OCI-LY3 (cell line): ENCODE data around the gene FCGBP.

Experiments
- H2AFZ ChIP-seq: fragments of 200-600, 300-600 bp; shearing (Covaris generic); 2 replicates; pipeline ENCODE4 v1.6.0; 2014; ENCODE audit warnings: antibody characterized with exemption, low read depth, low read length
- H3K27ac ChIP-seq: fragments of 200-600, 300-600 bp; sonication (generic); 2 replicates; pipeline ENCODE4 v1.5.1; 2014; ENCODE audit warnings: mild to moderate bottlenecking, low read length, moderate library complexity, mixed read lengths
- H3K27me3 ChIP-seq: fragments of 200-600, 300-600 bp; sonication (generic); 2 replicates; pipeline ENCODE4 v1.6.1; 2014; ENCODE audit warnings: low read depth, low read length, mixed read lengths
- H3K36me3 ChIP-seq: fragments of 200-600, 300-600 bp; sonication (generic); replicated peaks from 2 replicates; pipeline ENCODE3; 2014; ENCODE audit warnings: low read depth, low read length, mixed read lengths
- H3K4me1 ChIP-seq: fragments of 300-600, 200-600 bp; sonication (generic); 2 replicates; pipeline ENCODE4 v1.6.1; 2014; ENCODE audit warnings: low read length, mixed read lengths
- H3K4me2 ChIP-seq: fragments of 200-600, 300-600 bp; sonication (generic); 2 replicates; pipeline ENCODE4 v1.6.1; 2014; ENCODE audit warnings: low read length, mixed read lengths
- H3K4me3 ChIP-seq: fragments of 300-600, 200-600 bp; sonication (generic); 2 replicates; pipeline ENCODE4 v1.5.1; 2014; ENCODE audit warnings: antibody characterized with exemption, mild to moderate bottlenecking, low read length, moderate library complexity
- H3K79me2 ChIP-seq: fragments of 300-600, 200-600 bp; shearing (Covaris generic); 2 replicates; pipeline ENCODE4 v1.6.1; 2014; ENCODE audit warnings: mild to moderate bottlenecking, low read length, mixed read lengths
- H3K9ac ChIP-seq: fragments of 300-600, 200-600 bp; shearing (Covaris generic); 2 replicates; pipeline ENCODE4 v1.6.0; 2014; ENCODE audit warnings: mild to moderate bottlenecking, low read length, moderate library complexity
- H3K9me3 ChIP-seq: fragments of 200-600, 300-600 bp; shearing (Covaris generic); 2 replicates; pipeline ENCODE4 v1.6.1; 2014; ENCODE audit warnings: low read length, mixed read lengths; ENCODE audit not compliant: insufficient read depth
- H4K20me1 ChIP-seq: fragments of 200-600, 300-600 bp; sonication (generic); 2 replicates; pipeline ENCODE4 v1.6.1; 2016; ENCODE audit warnings: low read length, mixed read lengths; ENCODE audit not compliant: insufficient read depth
- EZH2phosphoT487 ChIP-seq: fragments of 200-600 bp; shearing (Covaris generic); IDR thresholded peaks from 2 replicates; pipeline ENCODE4 v1.6.1; 2018; ENCODE audit warnings: antibody characterized with exemption, mixed run types, low read depth
- TF ChIP-seq, protein P1 (sequence below): fragments of 200-600, 300-600 bp; sonication (generic); IDR thresholded peaks from 2 replicates; pipeline ENCODE4 v1.5.1; 2014; ENCODE audit warnings: antibody characterized with exemption, low read length, low read depth

The FCGBP gene

DNA sequence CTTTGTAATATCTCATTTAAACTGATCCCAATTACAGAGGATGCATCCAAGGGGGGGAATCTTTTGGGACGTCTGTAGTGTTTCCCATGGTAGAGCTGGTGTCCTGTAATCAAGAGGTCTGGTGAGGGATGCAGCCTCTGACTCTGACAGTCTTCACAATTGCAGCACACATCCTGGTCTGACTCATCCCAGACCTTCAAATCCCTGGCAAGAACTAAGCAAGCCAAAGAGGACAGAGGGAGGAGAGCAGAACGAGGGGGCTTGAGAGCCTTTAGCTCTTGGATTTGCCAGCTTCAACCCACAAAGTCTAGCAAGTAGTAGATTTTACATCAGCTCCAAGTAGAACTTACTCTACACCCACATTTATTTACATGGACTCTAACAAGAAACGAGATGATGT lies 17.3 kb upstream of the FCGBP start:
- Histone ChIP-seq H3K79me2 (no peaks in the 10 kb centered on the region), H3K9me3 (0 out of 2 replicates have a peak, but pooled peaks cover 3% of the 10 kb centered on the region), H3K4me3 (no peak overlapping the region), H3K4me2 (no peak overlapping the region), H3K27me3 (no peaks in the 10 kb centered on the region), H3K27ac (no peak overlapping the region), H3K9ac (no peak overlapping the region), H3K4me1 (peaks cover 45% of the 10 kb centered on the region), H4K20me1 (no peaks in the 10 kb centered on the region), H2AFZ (no peak overlapping the region), H3K36me3 (peaks cover 3% of the 10 kb centered on the region)
- no peak for TF ChIP-seq EZH2phosphoT487
- TF ChIP-seq, protein P1, sequence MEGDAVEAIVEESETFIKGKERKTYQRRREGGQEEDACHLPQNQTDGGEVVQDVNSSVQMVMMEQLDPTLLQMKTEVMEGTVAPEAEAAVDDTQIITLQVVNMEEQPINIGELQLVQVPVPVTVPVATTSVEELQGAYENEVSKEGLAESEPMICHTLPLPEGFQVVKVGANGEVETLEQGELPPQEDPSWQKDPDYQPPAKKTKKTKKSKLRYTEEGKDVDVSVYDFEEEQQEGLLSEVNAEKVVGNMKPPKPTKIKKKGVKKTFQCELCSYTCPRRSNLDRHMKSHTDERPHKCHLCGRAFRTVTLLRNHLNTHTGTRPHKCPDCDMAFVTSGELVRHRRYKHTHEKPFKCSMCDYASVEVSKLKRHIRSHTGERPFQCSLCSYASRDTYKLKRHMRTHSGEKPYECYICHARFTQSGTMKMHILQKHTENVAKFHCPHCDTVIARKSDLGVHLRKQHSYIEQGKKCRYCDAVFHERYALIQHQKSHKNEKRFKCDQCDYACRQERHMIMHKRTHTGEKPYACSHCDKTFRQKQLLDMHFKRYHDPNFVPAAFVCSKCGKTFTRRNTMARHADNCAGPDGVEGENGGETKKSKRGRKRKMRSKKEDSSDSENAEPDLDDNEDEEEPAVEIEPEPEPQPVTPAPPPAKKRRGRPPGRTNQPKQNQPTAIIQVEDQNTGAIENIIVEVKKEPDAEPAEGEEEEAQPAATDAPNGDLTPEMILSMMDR: no peak

DNA sequence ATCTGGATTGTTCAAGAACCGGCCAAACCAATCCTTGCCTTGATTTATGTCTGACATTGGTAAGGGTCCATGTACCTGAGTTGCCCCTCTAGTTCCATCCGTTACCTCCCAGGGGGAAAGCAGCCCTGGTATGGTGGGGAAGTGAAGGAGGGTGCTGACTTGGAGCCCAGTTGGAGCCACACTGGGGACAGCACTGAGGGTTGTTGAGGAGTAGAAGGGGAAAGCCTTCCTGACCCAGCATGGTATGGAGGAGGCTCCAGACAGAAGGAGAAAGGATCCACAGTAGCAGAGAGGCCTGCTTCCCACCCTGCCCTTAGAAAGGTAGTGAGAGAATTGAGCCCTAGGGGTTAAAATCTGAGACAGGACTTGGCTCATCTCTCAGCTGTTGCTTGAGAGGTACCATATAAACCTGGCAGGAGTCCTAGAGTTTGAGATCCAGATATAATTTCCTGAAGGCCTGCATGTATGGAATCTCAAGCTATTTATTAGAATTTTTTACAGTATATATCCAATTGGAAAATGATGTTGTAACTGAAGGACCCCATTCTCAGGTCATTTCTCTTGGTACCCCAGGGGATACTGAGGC lies 16.7 kb upstream of the FCGBP start:
- no peak overlapping the region for H3K9ac ChIP-seq
- H2AFZ ChIP-seq: no peak overlapping the region
- no peak for TF ChIP-seq EZH2phosphoT487
- TF ChIP-seq, protein P1: no peak
- H3K4me3 ChIP-seq: no peak overlapping the region
- H3K27me3 ChIP-seq: no peaks in the 10 kb centered on the region
- no peaks in the 10 kb centered on the region for H4K20me1 ChIP-seq
- no peaks in the 10 kb centered on the region for H3K79me2 ChIP-seq
- no peak overlapping the region for H3K4me2 ChIP-seq
- 0 out of 2 replicates have a peak, but pooled peaks cover 3% of the 10 kb centered on the region for H3K9me3 ChIP-seq
- H3K36me3 ChIP-seq: peaks cover 3% of the 10 kb centered on the region
- H3K4me1 ChIP-seq: peaks cover 40% of the 10 kb centered on the region
- no peak overlapping the region for H3K27ac ChIP-seq

DNA sequence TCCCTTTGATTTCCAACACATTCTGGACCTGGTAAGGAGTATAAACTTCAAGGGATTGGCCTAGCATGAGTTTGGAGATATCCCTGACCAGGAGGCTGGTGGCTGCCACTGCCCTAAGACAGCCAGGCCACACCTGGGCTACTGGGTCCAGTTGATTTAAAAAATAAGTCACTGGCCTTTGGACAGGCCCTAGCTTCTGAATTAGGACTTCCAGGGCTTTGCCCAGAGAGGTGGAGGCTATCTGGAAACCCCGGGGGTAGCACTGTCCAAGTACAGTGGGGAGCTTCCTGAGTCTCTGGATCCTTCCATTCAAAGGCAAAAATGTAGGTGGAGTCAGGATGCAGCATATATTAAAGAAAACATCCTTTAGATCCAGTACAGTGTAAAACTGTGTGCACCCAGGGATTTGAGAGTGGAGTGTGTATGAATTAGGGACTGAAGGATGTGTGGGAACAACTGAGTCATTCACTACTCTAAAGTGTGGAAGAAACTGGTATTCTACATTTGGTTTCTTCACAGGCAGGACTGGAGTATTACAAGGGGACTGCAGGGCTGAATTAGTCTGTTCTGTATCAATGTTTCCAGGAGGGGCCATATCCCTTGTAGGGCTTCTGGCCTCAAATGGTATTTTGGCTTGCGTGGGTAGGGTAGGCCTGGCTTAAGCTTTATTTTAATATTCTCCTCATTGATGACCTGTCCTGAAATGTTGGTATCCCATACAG lies 14.8 kb upstream of the FCGBP start:
- H3K9ac ChIP-seq: no peak overlapping the region
- no peak overlapping the region for H3K4me3 ChIP-seq
- peaks cover 38% of the 10 kb centered on the region for H3K4me1 ChIP-seq
- no peak overlapping the region for H3K27ac ChIP-seq
- H3K9me3 ChIP-seq: 0 out of 2 replicates have a peak, but pooled peaks cover 3% of the 10 kb centered on the region
- H3K36me3 ChIP-seq: peaks cover 3% of the 10 kb centered on the region
- no peaks in the 10 kb centered on the region for H3K27me3 ChIP-seq
- H3K4me2 ChIP-seq: no peak overlapping the region
- no peak overlapping the region for H2AFZ ChIP-seq
- TF ChIP-seq, protein P1: no peak
- TF ChIP-seq EZH2phosphoT487: no peak
- no peaks in the 10 kb centered on the region for H3K79me2 ChIP-seq
- H4K20me1 ChIP-seq: no peaks in the 10 kb centered on the region

DNA sequence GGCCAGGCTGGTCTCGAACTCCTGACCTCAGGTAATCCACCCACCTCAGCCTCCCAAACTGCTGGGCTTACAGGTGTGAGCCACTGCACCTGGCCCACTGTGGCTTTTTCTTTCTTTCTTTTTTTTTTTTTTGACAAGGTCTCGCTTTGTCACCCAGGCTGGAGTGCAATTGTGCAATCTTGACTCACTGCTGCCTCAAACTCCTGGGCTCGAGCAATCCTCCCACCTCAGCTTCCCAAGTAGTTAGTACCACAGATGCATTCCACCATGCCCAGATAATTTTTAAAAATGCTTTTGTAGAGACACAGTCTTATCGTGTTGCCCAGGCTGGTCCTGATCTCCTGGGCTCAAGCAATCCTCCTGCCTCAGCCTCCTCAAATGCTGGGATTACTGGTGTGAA lies 12.1 kb upstream of the FCGBP start:
- Histone ChIP-seq H3K9me3 (no peaks in the 10 kb centered on the region), H2AFZ (no peak overlapping the region), H3K4me2 (no peak overlapping the region), H3K36me3 (peaks cover 3% of the 10 kb centered on the region), H4K20me1 (no peaks in the 10 kb centered on the region), H3K9ac (no peak overlapping the region), H3K4me1 (peaks cover 37% of the 10 kb centered on the region), H3K27me3 (no peaks in the 10 kb centered on the region), H3K4me3 (no peak overlapping the region), H3K79me2 (no peaks in the 10 kb centered on the region), H3K27ac (no peak overlapping the region)
- no peak for TF ChIP-seq EZH2phosphoT487
- TF ChIP-seq, protein P1: no peak
